GM23248 (cell line): ENCODE measurements around the gene UNC13A. TPM values are rescaled to one million over a fixed set of nuclear protein-coding genes. Genes with fewer than 3 reads are reported as not detected.

Source experiments
- DNase-seq: peaks from one replicate; pipeline ENCODE4 v3.0.0-alpha.2; 2015
- H2AFZ ChIP-seq: fragments of 200-600 bp; sonication (generic); 2 replicates; pipeline ENCODE4 v1.6.1; 2016; ENCODE audit warnings: antibody characterized with exemption
- H3F3A ChIP-seq: fragments of 200-600 bp; sonication (generic); 2 replicates; pipeline ENCODE4 v1.6.1; 2016; ENCODE audit warnings: mild to moderate bottlenecking, antibody characterized with exemption, mixed run types; ENCODE audit not compliant: insufficient read depth
- H3K27ac ChIP-seq: fragments of 200-600 bp; sonication (generic); 2 replicates; pipeline ENCODE4 v1.5.1; 2016; ENCODE audit warnings: mild to moderate bottlenecking
- H3K27me3 ChIP-seq: fragments of 200-600 bp; sonication (generic); replicated peaks from 2 replicates; pipeline ENCODE4 v1.6.1; 2016; ENCODE audit warnings: mild to moderate bottlenecking; ENCODE audit not compliant: insufficient read depth
- H3K36me3 ChIP-seq: fragments of 200-600 bp; sonication (generic); 2 replicates; pipeline ENCODE4 v1.6.1; 2016; ENCODE audit warnings: low read depth, mild to moderate bottlenecking
- H3K4me1 ChIP-seq: fragments of 200-600 bp; sonication (generic); 2 replicates; pipeline ENCODE4 v1.6.1; 2016; ENCODE audit warnings: mild to moderate bottlenecking; ENCODE audit not compliant: insufficient read depth
- H3K4me2 ChIP-seq: fragments of 200-600 bp; sonication (generic); one replicate; pipeline ENCODE4 v1.6.1; 2016; ENCODE audit warnings: mild to moderate bottlenecking; ENCODE audit not compliant: unreplicated experiment
- H3K4me3 ChIP-seq: fragments of 200-600 bp; sonication (generic); 2 replicates; pipeline ENCODE4 v1.5.1; 2016; ENCODE audit warnings: mild to moderate bottlenecking
- H3K79me2 ChIP-seq: fragments of 200-600 bp; sonication (generic); 2 replicates; pipeline ENCODE4 v1.6.1; 2016; ENCODE audit warnings: mild to moderate bottlenecking; ENCODE audit not compliant: insufficient read depth
- H3K9ac ChIP-seq: fragments of 200-600 bp; sonication (generic); 2 replicates; pipeline ENCODE4 v1.6.1; 2016; ENCODE audit warnings: mild to moderate bottlenecking
- H3K9me2 ChIP-seq: fragments of 200-600 bp; sonication (generic); 2 replicates; pipeline ENCODE4 v1.6.1; 2016; ENCODE audit warnings: mixed run types, mild to moderate bottlenecking, moderate library complexity; ENCODE audit not compliant: insufficient read depth
- H3K9me3 ChIP-seq: fragments of 200-600 bp; sonication (generic); one replicate; pipeline ENCODE4 v1.6.1; 2017; ENCODE audit warnings: low read depth
- H4K20me1 ChIP-seq: fragments of 200-600 bp; sonication (generic); 2 replicates; pipeline ENCODE4 v1.6.0; 2016; ENCODE audit not compliant: insufficient read depth
- EZH2 ChIP-seq: fragments of 200-600 bp; sonication (generic); IDR thresholded peaks from 2 replicates; pipeline ENCODE4 v1.6.1; 2018; ENCODE audit warnings: antibody characterized with exemption, mild to moderate bottlenecking; ENCODE audit not compliant: insufficient read depth, poor library complexity, severe bottlenecking
- EZH2phosphoT487 ChIP-seq: fragments of 200-600 bp; sonication (generic); IDR thresholded peaks from 2 replicates; pipeline ENCODE4 v1.6.1; 2018; ENCODE audit warnings: antibody characterized with exemption, moderate library complexity, mild to moderate bottlenecking, low read depth; ENCODE audit not compliant: insufficient read depth
- WGBS, 2 experiments: methylation state at CpG; one replicate each; pipeline ENCODE4 v1.1.6; 2015 to 2017; ENCODE audit warnings: low lambda C conversion rate in 2 of 2, low coverage in 1 of 2; ENCODE audit errors: missing lambda C conversion rate in 2 of 2; 5-methylcytosine and 5-hydroxymethylcytosine counted together
- in situ Hi-C: fragments of 300-500 bp; cut with MboI; formaldehyde crosslinking; loops from 2 replicates; pipeline ENCODE4 v1.15.0; 2020
- polyA plus RNA-seq: library from polyadenylated mRNA; unstranded; fragments of >200 nt; fragmentation: Nextera tagmentation; extraction: Ambion mirVana; gene quantifications from 2 replicates; pipeline ENCODE4 v1.2.1, GENCODE V29; 2016
- total RNA-seq: library from RNA; depleted of rRNA; stranded (reverse); fragments of >200 nt; shearing (Covaris generic); gene quantifications from 2 replicates; pipeline ENCODE4 v1.2.3, GENCODE V29; 2014

Gene UNC13A
- total and polyA plus RNA-seq, 2 experiments from 2014 or later = 0.03 to 0.11 TPM

DNA sequence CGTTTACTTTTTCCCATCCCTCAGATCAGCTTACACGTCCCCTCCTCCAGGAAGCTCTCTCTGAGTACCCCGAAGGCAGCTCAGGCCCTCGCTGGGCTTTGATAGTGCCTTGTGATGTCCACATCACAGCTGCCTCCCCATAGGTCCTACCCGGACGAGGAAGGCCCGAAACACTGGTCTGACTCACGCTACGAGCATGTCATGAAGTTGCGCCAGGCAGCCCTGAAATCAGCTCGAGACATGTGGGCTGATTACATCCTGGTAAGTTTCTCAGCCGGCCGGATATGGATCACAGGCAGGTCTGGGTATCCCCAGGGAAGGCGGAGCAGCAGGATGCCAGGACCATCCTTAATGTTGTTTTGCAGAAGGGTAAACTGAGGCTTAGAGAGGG, 128.0 kb downstream of the UNC13A start:
- Histone ChIP-seq H3K27me3 (no peaks in the 10 kb centered on the region), H3K9me3 (no peaks in the 10 kb centered on the region), H3K9me2 (no peaks in the 10 kb centered on the region), H3K4me3 (no peak overlapping the region), H3K9ac (peak overlapping the region; percentile 69), H3F3A (peaks cover 10% of the 10 kb centered on the region), H3K27ac (peak overlapping the region; percentile 87), H2AFZ (no peak overlapping the region), H3K4me1 (peaks cover 14% of the 10 kb centered on the region), H4K20me1 (no peaks in the 10 kb centered on the region), H3K4me2 (peak overlapping the region; percentile 19), H3K79me2 (peaks cover 78% of the 10 kb centered on the region), H3K36me3 (peaks cover 26% of the 10 kb centered on the region; the same call in 1 of the 2 replicates)
- DNase-seq = peak; percentile 95
- WGBS, 2 experiments = 38 to 43% methylated on average over 14 of the region's 14 CpGs
- in situ Hi-C loops = no loop called here
- no peak for TF ChIP-seq EZH2
- no peak for TF ChIP-seq EZH2phosphoT487

GRCh38 chr19:17557466-17557865, 130.7 kb downstream of the UNC13A start:
- Histone ChIP-seq H3F3A (peaks cover 29% of the 10 kb centered on the region), H3K4me1 (peaks cover 25% of the 10 kb centered on the region), H3K9ac (no peak overlapping the region), H3K4me2 (no peak overlapping the region), H3K4me3 (peak overlapping the region; percentile 85), H3K27me3 (no peaks in the 10 kb centered on the region), H4K20me1 (no peaks in the 10 kb centered on the region), H3K9me3 (no peaks in the 10 kb centered on the region), H3K27ac (no peak overlapping the region), H3K79me2 (peaks cover 56% of the 10 kb centered on the region), H3K36me3 (peaks cover 10% of the 10 kb centered on the region; the same call in 1 of the 2 replicates), H2AFZ (no peak overlapping the region), H3K9me2 (no peaks in the 10 kb centered on the region)
- TF ChIP-seq EZH2 = no peak
- no peak for TF ChIP-seq EZH2phosphoT487
- WGBS, 2 experiments = 84 to 85% methylated on average over 7 to 9 of the region's 9 CpGs
- in situ Hi-C loops = no loop called here
- DNase-seq = no peak

DNA sequence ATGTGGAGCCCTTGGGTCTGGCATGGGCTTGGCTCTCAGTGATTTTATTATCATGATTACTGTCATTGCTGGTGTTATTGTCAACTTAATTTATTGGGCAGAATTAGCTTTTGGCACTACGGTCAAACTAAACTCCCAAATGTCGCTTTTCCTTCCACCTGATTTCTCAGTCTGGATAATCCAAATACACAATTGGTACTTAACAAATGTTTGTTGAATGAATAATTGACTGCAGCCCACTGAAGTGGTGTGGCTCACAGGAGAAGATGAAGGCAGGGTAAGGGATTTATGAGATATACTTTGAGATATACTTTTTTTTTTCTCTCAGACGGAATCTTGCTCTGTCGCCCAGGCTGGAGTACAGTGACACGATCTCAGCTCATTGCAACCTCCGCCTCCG, 131.2 kb downstream of the UNC13A start:
- Histone ChIP-seq H3K4me3 (peak overlapping the region; percentile 85), H3K9me2 (no peaks in the 10 kb centered on the region), H3K4me2 (peak overlapping the region; percentile 68), H3K79me2 (peaks cover 51% of the 10 kb centered on the region), H4K20me1 (no peaks in the 10 kb centered on the region), H3K27ac (peak overlapping the region; percentile 63; the same call in 1 of the 2 replicates), H2AFZ (no peak overlapping the region), H3K4me1 (peaks cover 25% of the 10 kb centered on the region), H3F3A (peaks cover 32% of the 10 kb centered on the region), H3K27me3 (no peaks in the 10 kb centered on the region), H3K9ac (peak overlapping the region; percentile 85), H3K9me3 (no peaks in the 10 kb centered on the region), H3K36me3 (peaks cover 8% of the 10 kb centered on the region; the same call in 1 of the 2 replicates)
- TF ChIP-seq EZH2phosphoT487 (no peak), EZH2 (no peak)
- in situ Hi-C loops = no loop called here
- DNase-seq = no peak
- 71 to 75% methylated on average over 7 of the region's 7 CpGs for WGBS, 2 experiments

DNA sequence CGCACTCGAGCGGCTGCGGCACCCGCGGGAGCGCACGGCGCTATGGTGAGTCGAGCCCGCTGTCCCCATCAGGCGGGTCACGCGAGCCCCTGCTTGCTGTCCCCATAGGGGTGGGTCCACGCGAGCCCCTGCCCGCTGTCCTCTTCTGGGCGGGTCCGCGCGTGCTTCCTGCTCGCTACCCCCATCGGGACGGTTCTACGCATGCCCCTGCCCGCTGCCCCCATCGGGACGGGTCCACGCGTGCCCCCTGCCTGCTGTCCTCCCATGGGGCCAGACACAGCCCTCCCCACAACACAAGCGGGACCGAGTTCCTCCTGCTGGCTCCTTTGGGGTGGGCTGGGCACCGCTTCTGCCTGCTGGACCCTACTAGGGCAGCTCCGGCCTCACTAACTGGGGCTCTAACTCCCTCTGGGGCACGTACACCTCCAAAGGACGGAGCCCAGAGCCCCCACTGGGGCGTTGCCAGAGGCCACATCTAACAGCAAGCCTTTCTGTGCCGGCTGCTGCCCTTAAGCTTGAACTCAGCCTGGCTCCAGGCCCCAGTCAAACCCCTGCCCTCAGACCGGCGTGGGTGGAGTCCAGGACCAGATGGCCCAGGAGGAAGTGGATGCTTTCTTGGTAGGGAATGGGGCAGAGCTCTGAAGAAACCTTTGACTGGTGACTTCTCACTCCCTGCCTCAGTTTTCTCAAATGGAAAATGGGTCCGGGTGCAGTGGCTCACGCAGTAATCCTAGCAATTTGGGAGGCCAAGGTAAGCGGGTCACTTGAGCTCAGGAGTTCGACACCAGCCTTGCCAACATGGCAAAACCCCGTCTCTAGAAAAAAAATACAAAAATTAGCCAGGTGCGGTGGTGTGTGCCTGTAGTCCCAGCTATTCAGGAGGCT, 132.0 kb downstream of the UNC13A start:
- Histone ChIP-seq H3K4me1 (peaks cover 25% of the 10 kb centered on the region), H3K9me3 (no peaks in the 10 kb centered on the region), H4K20me1 (no peaks in the 10 kb centered on the region), H3K36me3 (0 out of 2 replicates have a peak, but pooled peaks cover 3% of the 10 kb centered on the region), H3K9me2 (no peaks in the 10 kb centered on the region), H3F3A (peaks cover 32% of the 10 kb centered on the region), H3K4me3 (peak overlapping the region; percentile 85), H3K27ac (peak overlapping the region; percentile 63), H3K27me3 (no peaks in the 10 kb centered on the region), H3K79me2 (peaks cover 43% of the 10 kb centered on the region), H3K4me2 (peak overlapping the region; percentile 68), H2AFZ (peak overlapping the region; percentile 98), H3K9ac (peak overlapping the region; percentile 85)
- no peak for TF ChIP-seq EZH2
- no peak for TF ChIP-seq EZH2phosphoT487
- in situ Hi-C loops = no loop called here
- WGBS, 2 experiments = 6 to 9% methylated on average over 29 to 38 of the region's 46 CpGs
- DNase-seq = peak; percentile 78
